Measurements from ENCODE around the gene APOL3. TPM values are rescaled to one million over a fixed set of nuclear protein-coding genes. Genes with fewer than 3 reads are reported as not detected.
"Not testable (repeated sequence)": the region's sequence is repeated elsewhere in the genome, so short reads cannot be mapped to it uniquely, and the experiment has no call there.

The APOL3 gene
- total RNA-seq, 4 donors from 2014 or later, result 14.8 to 98.2 (median 16.5) TPM

- Histone ChIP-seq H3K27me3 (no peaks in the 10 kb centered on the region), H3K27ac (no peak overlapping the region), H3K4me1 (no peaks in the 10 kb centered on the region), H3K4me3 (no peak overlapping the region), H3K9me3 (no peaks in the 10 kb centered on the region), H3K36me3 (no peaks in the 10 kb centered on the region)
- TF ChIP-seq POLR2A (IDR thresholded peaks at IDR 0.05) (no peak), CTCF (IDR thresholded peaks at IDR 0.05) (no peak)
- DNase-seq, result no peak
These were observed 30.7 kb upstream of the APOL3 start for GRCh38 chr22:36191106-36191836.

- not testable (repeated sequence) for H3K9me3 ChIP-seq, H3K4me3 ChIP-seq
These were observed 27.3 kb upstream of the APOL3 start for GRCh38 chr22:36187862-36188261.

GRCh38 chr22:36185828-36186624, 25.5 kb upstream of the APOL3 start:
- TF ChIP-seq POLR2A (IDR thresholded peaks at IDR 0.05), result no peak
- no peak for TF ChIP-seq CTCF (IDR thresholded peaks at IDR 0.05)
- H3K4me3 ChIP-seq, result no peak overlapping the region
- H3K27me3 ChIP-seq, result no peaks in the 10 kb centered on the region
- H3K9me3 ChIP-seq, result no peaks in the 10 kb centered on the region
- DNase-seq, result no peak
- no peak overlapping the region for H3K27ac ChIP-seq
- no peaks in the 10 kb centered on the region for H3K4me1 ChIP-seq
- no peaks in the 10 kb centered on the region for H3K36me3 ChIP-seq

More at GRCh38 chr22:36187862-36188261, 27.3 kb upstream of the APOL3 start:
- H3K27ac ChIP-seq, H3K27me3 ChIP-seq, H3K4me1 ChIP-seq, H3K36me3 ChIP-seq, DNase-seq: not testable (repeated sequence)

- H3K4me1 ChIP-seq, result no peaks in the 10 kb centered on the region
- DNase-seq, result no peak
- H3K27me3 ChIP-seq, result no peaks in the 10 kb centered on the region
- no peaks in the 10 kb centered on the region for H3K9me3 ChIP-seq
- H3K4me3 ChIP-seq, result no peak overlapping the region
- no peak for TF ChIP-seq POLR2A (IDR thresholded peaks at IDR 0.05)
- TF ChIP-seq CTCF (IDR thresholded peaks at IDR 0.05), result no peak
- H3K27ac ChIP-seq, result no peak overlapping the region
- H3K36me3 ChIP-seq, result no peaks in the 10 kb centered on the region
These were observed 24.0 kb upstream of the APOL3 start for GRCh38 chr22:36184433-36185025.

- no peaks in the 10 kb centered on the region for H3K36me3 ChIP-seq
- DNase-seq, result no peak
- TF ChIP-seq CTCF (IDR thresholded peaks at IDR 0.05) (no peak), POLR2A (IDR thresholded peaks at IDR 0.05) (no peak)
These were observed 22.9 kb upstream of the APOL3 start for GRCh38 chr22:36183446-36183845.

GRCh38 chr22:36182857-36183256, 22.3 kb upstream of the APOL3 start:
- TF ChIP-seq POLR2A (IDR thresholded peaks at IDR 0.05) (no peak), CTCF (IDR thresholded peaks at IDR 0.05) (no peak)
- H3K4me1 ChIP-seq, result no peaks in the 10 kb centered on the region
- H3K36me3 ChIP-seq, result no peaks in the 10 kb centered on the region
- no peaks in the 10 kb centered on the region for H3K27me3 ChIP-seq
- DNase-seq, result no peak
- H3K27ac ChIP-seq, result no peak overlapping the region
- no peak overlapping the region for H3K4me3 ChIP-seq
- no peaks in the 10 kb centered on the region for H3K9me3 ChIP-seq

More at GRCh38 chr22:36183446-36183845, 22.9 kb upstream of the APOL3 start:
- H3K27ac ChIP-seq, result no peak overlapping the region
- H3K4me3 ChIP-seq, result no peak overlapping the region
- no peaks in the 10 kb centered on the region for H3K4me1 ChIP-seq
- no peaks in the 10 kb centered on the region for H3K27me3 ChIP-seq
- H3K9me3 ChIP-seq, result no peaks in the 10 kb centered on the region

All from Peyer's patch (tissue), 4 donors.